KOPT-K1 (cell line): ENCODE measurements around the gene AMPD2.

Source experiments
- H3K27ac ChIP-seq: fragments of 200-600 bp; sonication (generic); 2 replicates; pipeline ENCODE4 v1.5.1; 2016; ENCODE audit warnings: antibody characterized with exemption, mild to moderate bottlenecking, low read depth, low read length; ENCODE audit not compliant: poor library complexity, severe bottlenecking
- H3K36me3 ChIP-seq: fragments of 200-600 bp; sonication (generic); 2 replicates; pipeline ENCODE4 v1.5.1; 2017; ENCODE audit warnings: antibody characterized with exemption, mild to moderate bottlenecking, low read length, moderate library complexity; ENCODE audit not compliant: insufficient read depth
- H3K9me3 ChIP-seq: fragments of 200-600 bp; sonication (generic); 2 replicates; pipeline ENCODE4 v1.5.1; 2017; ENCODE audit warnings: antibody characterized with exemption, low read length, mild to moderate bottlenecking; ENCODE audit not compliant: insufficient read depth, poor library complexity, severe bottlenecking

The AMPD2 gene

DNA sequence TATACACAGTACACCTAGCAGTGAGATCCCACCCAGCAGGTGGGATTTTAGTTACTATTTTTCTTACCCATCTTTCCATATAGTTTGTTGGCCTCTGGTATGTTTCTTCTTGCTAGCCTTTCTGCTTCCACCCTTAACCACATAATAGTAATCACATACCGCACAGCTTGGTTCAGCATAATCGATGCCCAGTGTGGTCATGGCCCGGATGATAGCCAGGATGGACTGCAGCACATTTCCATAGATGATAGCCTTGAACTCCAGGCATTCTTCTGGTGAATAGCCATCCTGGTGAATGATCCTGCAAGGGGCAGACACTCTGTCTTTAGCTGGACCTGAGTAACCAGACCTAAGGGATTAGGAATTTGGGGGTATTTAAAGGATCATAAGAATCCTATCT, 9.8 kb upstream of the AMPD2 start:
- Histone ChIP-seq H3K27ac (no peak overlapping the region), H3K9me3 (no peaks in the 10 kb centered on the region), H3K36me3 (no peaks in the 10 kb centered on the region)

DNA sequence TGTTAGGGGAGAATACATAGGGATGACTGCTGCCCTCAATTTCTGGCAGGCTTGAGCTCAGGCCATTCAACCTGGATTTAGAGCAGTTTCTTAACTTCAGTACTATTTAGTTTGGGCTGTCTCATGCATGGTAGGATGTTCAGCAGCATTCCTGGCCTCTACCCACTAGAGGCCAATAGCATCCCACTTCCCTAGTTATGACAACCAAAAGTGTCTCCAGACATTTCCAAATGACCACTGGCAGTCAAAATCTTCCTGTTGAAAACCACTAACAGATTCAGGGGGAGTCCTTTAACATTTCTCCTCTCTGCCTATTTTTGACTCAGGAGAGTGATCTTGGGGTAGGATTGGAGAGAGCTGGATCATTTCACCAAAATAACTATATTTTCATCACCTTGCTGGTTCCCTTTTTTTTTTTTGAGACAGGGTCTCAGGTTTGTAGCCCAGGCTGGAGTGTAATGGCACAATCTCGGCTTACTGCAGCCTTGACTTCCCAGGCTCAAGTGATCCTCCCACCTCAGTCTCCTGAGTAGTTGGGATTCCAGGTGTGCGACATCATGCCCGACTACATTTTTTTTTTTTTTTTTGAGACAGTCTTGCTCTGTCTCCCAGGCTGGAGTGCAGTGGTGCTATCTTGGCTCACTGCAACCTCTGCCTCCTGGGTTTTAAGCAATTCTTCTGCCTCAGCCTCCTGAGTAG, 8.9 kb upstream of the AMPD2 start:
- no peaks in the 10 kb centered on the region for H3K36me3 ChIP-seq
- no peaks in the 10 kb centered on the region for H3K9me3 ChIP-seq
- no peak overlapping the region for H3K27ac ChIP-seq

DNA sequence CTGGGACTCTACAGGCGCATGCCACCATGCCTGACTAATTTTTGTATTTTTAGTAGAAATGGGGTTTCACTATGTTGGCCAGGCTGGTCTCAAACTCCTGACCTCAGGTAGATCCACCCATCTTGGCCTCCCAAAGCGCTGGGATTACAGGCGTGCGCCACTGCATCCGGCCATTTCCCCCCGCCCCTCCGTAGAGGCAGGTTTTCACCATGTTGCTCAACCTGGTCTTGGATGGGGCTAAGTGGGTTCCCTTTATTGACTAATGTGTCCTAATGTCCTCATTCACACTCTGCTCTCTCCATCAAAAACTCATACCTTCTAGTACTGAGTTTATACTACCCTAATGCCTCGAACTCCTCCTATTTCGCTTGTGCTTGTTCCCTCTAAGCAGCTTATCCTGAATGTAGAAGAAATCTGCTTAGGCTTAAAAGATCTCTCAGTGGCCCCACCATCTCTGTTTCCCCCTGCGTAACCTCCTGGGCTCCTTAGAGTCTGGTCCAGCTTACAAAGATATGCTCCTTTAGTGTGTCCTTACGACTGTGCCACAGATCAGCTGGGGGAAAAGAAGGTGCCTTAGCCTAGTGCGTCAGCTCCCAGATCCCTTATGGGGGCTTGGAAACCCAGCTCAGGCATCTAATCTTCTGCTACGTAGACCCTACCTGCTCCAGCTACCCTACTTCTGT, 8.2 kb upstream of the AMPD2 start:
- Histone ChIP-seq H3K27ac (no peak overlapping the region), H3K36me3 (no peaks in the 10 kb centered on the region), H3K9me3 (no peaks in the 10 kb centered on the region)

DNA sequence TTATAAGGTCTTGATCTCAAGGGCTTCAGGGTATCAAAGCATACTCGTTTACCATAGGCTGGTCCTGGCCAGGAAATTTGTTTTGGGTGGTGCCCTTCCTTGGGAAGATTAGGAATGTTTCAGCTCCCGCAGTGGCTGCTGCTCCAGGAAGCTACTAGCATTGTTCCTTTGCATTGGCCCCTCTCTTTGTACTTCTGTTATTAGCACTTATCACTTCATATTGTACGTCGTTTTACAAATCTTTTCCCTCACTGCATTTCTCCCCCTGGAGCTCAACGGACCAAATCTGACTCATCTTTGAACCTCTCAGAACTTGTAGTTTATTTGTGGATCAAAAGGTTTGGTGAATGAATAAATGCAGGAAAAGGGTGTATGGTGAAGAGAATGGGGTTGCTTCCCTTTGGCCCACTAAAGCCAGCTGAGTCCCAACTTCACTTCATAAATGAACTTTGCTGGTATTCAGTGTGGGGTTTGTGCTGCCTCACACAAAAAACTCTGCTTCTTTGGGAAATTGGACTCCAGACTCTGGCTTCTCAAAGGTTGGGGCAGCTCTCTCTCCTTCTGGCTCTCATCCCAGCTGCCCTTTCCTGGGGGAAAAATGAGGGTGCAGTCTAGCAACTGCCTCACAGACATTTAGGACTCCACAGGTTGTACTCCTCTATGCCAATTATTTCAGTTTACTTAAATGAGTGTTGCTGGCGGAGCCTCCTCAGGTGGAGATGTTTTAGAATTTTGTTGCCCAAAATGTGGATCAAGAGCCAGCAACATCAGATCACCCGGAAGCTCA, 6.1 kb upstream of the AMPD2 start:
- H3K27ac ChIP-seq: no peak overlapping the region
- no peaks in the 10 kb centered on the region for H3K9me3 ChIP-seq
- H3K36me3 ChIP-seq: no peaks in the 10 kb centered on the region

GRCh38 chr1:109615879-109616278, 3.8 kb upstream of the AMPD2 start:
- no peaks in the 10 kb centered on the region for H3K36me3 ChIP-seq
- H3K27ac ChIP-seq: no peak overlapping the region
- no peaks in the 10 kb centered on the region for H3K9me3 ChIP-seq

DNA sequence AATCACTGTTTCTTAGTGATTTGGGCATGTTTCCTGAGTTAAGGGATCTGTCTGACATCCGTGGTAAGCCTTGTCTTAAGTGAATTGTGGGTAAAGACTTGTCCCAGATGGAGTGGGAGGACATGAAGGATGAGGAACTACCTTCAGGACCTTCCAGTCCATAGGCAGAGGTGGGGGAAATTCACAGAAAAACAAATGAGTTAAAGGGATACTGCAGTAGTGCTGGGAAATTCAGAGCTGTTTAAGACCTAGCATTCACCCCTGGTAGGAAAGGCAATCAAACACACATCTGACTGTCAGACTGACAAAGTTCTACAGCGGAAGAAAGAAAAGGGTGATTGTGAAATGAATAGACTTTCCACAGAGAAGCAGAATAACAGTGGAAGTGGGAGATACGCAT, 3.2 kb upstream of the AMPD2 start:
- Histone ChIP-seq H3K9me3 (no peaks in the 10 kb centered on the region), H3K27ac (no peak overlapping the region), H3K36me3 (no peaks in the 10 kb centered on the region)

GRCh38 chr1:109617291-109617801, 2.3 kb upstream of the AMPD2 start:
- Histone ChIP-seq H3K36me3 (no peaks in the 10 kb centered on the region), H3K27ac (no peak overlapping the region), H3K9me3 (no peaks in the 10 kb centered on the region)

- Histone ChIP-seq H3K27ac (peak overlapping the region; percentile 93), H3K36me3 (no peaks in the 10 kb centered on the region), H3K9me3 (no peaks in the 10 kb centered on the region)
Observed at GRCh38 chr1:109618661-109619575, 719 bp upstream of the AMPD2 start.

DNA sequence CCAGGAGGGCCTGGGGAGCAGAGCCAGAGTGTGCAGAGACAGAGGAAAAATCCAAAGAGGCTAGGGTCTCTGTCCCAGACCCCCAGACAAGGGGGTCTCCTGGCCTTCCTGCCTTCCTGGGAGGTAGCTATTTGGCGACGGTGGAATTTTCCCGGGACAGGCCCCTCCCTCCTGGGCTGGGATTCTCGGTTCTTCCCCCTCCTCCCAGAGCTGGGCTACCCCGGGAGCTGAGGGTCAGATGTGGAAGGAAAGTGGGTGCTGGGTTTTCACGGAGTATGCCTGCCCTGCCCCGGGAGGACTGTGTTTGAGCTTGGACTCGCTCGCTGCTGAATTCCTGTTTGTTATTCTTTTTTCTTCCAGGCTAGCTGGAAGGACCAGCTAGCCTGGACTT, 759 bp downstream of the AMPD2 start:
- H3K27ac ChIP-seq: peak overlapping the region; percentile 93

DNA sequence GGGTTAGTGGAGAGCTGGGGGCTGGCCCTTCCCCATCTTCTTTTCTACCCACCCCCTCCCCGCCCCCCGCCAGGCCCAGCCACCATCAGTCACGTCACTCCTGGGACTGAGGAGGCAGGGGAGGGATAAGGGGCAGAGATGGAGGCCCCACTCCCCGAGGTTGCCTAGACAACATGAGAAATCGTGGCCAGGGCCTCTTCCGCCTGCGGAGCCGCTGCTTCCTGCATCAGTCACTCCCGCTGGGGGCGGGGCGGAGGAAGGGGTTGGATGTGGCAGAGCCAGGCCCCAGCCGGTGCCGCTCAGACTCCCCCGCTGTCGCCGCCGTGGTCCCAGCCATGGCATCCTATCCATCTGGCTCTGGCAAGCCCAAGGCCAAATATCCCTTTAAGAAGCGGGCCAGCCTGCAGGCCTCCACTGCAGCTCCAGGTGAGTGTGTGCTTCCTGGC, 1.2 kb downstream of the AMPD2 start:
- peaks cover 7% of the 10 kb centered on the region; the same call in 1 of the 2 replicates for H3K36me3 ChIP-seq
- no peaks in the 10 kb centered on the region for H3K9me3 ChIP-seq
- H3K27ac ChIP-seq: peak overlapping the region; percentile 93

More for the DNA sequence above, 759 bp downstream of the AMPD2 start:
- H3K36me3 ChIP-seq: peaks cover 2% of the 10 kb centered on the region; the same call in 1 of the 2 replicates
- H3K9me3 ChIP-seq: no peaks in the 10 kb centered on the region

GRCh38 chr1:109621379-109622136, 1.9 kb downstream of the AMPD2 start:
- Histone ChIP-seq H3K36me3 (peaks cover 13% of the 10 kb centered on the region; the same call in 1 of the 2 replicates), H3K27ac (peak overlapping the region; percentile 93), H3K9me3 (no peaks in the 10 kb centered on the region)

DNA sequence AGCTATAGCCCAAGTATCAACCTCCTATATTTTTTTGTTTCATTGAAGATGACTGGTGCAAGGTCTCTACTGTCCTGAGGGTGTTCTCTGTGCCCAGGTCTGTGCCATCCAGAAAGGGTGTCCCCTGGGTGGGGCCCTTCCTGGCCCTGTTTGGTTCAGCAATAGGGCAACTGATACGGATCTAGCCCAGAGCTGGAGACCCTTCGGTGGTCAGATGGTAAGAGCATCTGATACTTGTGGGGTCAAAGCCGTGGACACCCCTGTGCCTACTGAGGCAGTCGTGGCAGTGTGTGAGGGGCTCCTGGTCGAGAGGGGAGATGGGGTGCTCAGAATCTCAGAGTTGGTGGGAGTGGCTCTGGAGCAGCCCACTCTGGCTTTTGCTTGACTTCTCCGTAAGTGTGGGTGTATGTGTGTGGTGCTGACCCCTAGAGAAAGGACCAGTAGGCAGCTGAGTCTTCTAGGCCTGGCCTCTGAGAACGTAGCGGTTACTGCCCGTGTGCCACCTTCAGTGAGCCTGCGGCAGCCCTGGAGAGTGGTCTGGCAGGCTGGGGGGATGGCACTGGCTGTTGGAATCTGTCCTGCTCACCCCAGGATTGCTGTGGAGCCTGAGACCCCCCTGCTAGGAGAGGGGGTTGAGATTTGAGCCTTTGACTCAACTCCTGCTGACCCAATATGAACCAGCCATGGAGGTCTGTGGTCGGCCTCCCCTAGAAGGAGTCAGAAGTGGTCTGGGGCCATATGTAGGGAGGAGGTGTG, 2.7 kb downstream of the AMPD2 start:
- H3K36me3 ChIP-seq: peaks cover 21% of the 10 kb centered on the region
- H3K9me3 ChIP-seq: no peaks in the 10 kb centered on the region
- peak overlapping the region; percentile 93 for H3K27ac ChIP-seq

DNA sequence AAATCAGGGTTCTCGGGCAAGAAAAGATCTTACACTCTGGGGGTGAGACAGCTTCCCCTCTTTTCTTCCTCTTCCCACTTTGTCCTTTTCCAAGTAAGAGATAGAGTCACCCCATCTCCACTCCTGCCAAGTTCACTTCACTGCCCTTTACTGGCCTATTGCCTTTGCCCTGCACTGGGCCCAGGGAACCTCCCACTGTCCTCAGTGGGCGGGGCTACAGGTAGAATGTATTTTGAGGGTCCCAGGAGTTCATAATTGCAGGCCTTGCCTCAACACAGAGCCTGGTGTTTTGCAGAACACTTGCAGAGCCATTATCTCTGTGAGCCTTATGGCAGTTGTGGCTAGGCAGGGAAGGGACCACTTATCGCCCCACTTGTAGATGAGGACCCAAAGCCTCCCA, 3.3 kb downstream of the AMPD2 start:
- H3K27ac ChIP-seq: peak overlapping the region; percentile 93

More for the DNA sequence above, 3.3 kb downstream of the AMPD2 start:
- peaks cover 27% of the 10 kb centered on the region for H3K36me3 ChIP-seq
- H3K9me3 ChIP-seq: no peaks in the 10 kb centered on the region
